Tibial nerve (tissue), 4 donors: ENCODE results near the gene DUS1L. TPM values are rescaled to one million over a fixed set of nuclear protein-coding genes. Genes with fewer than 3 reads are reported as not detected.

Source experiments
- DNase-seq, 2 donors: peaks; one replicate each; pipeline ENCODE4 v3.0.0-alpha.2; 2019; ENCODE audit warnings: low spot score in 2 of 2
- H3K27ac ChIP-seq, 4 donors: fragments of 200-600 bp; sonication (generic) in 3 of 4; one replicate each; pipeline ENCODE4 v1.5.1; 2017 to 2019; ENCODE audit warnings: mild to moderate bottlenecking in 1 of 4
- H3K27me3 ChIP-seq, 2 donors: fragments of 200-600 bp; sonication (generic) in 1 of 2; one replicate each; pipeline versions ENCODE4 v1.5.1 to v1.6.0; 2017 to 2019
- H3K36me3 ChIP-seq, 3 donors: fragments of 200-600 bp; sonication (generic); one replicate each; pipeline ENCODE4 v1.5.1; 2018 to 2019
- H3K4me1 ChIP-seq, 4 donors: fragments of 200-600 bp; sonication (generic) in 3 of 4; one replicate each; pipeline ENCODE4 v1.5.1; 2017 to 2019
- H3K4me3 ChIP-seq, 4 donors: fragments of 200-600 bp; sonication (generic) in 3 of 4; one replicate each; pipeline ENCODE4 v1.5.1; 2017 to 2019; ENCODE audit warnings: mild to moderate bottlenecking in 1 of 4, moderate library complexity in 1 of 4
- H3K9me3 ChIP-seq, 4 donors: fragments of 200-600 bp; sonication (generic) in 3 of 4; one replicate each; pipeline ENCODE4 v1.5.1; 2017 to 2019
- CTCF ChIP-seq, 5 experiments: fragments of 200-600 bp in 3 of 5; fragments of 450-650 bp in 2 of 5; sonication (generic) in 3 of 5; IDR thresholded peaks; one replicate each; pipeline ENCODE4 v1.5.1; 2016 to 2019; ENCODE audit warnings: antibody characterized with exemption in 5 of 5, mild to moderate bottlenecking in 3 of 5, moderate library complexity in 2 of 5
- EP300 ChIP-seq, 2 donors: sonication (generic); formaldehyde crosslinking; IDR thresholded peaks; one replicate each; pipeline ENCODE4 v1.6.1; 2017; ENCODE audit warnings: antibody characterized with exemption in 2 of 2, mild to moderate bottlenecking in 1 of 2
- POLR2A ChIP-seq, 2 donors: fragments of 450-650 bp; IDR thresholded peaks; one replicate each; pipeline ENCODE4 v1.6.1; 2017; ENCODE audit warnings: antibody characterized with exemption in 2 of 2, mild to moderate bottlenecking in 2 of 2, moderate library complexity in 2 of 2
- WGBS, 2 donors: methylation state at CpG; one replicate each; pipeline ENCODE4 v1.1.5; 2018; 5-methylcytosine and 5-hydroxymethylcytosine counted together
- total RNA-seq, 4 donors: library from RNA; depleted of rRNA; stranded (reverse); fragments of >200 nt; gene quantifications; one replicate each; pipeline ENCODE4 v1.1.0, GENCODE V29; 2016

The DUS1L gene
- total RNA-seq, 4 donors from 2014 or later = 85.2 to 179 (median 106) TPM

- TF ChIP-seq POLR2A (IDR thresholded peaks at IDR 0.05) = peak in 1 of 2 donors; percentile 44
- TF ChIP-seq CTCF (IDR thresholded peaks at IDR 0.05) = no peak
- TF ChIP-seq EP300 (IDR thresholded peaks at IDR 0.05) = peak in 1 of 2 donors; percentile 36
- H3K36me3 ChIP-seq = peaks cover 0 to 36% (median 0%) of the 10 kb centered on the region in 3 donors
- peak within 1 kb of the TSS in 3 of 4 donors; percentile 80 to 87 (median 86) for H3K27ac ChIP-seq
- DNase-seq = no peak
- H3K27me3 ChIP-seq = no peaks in the 10 kb centered on the region
- peak within 1 kb of the TSS; percentile 75 to 99 (median 84) for H3K4me3 ChIP-seq
- peaks cover 0 to 56% (median 21%) of the 10 kb centered on the region in 4 donors for H3K4me1 ChIP-seq
- WGBS, 2 donors = 0% methylated on average over 34 to 57 of the region's 64 CpGs
- no peaks in the 10 kb centered on the region for H3K9me3 ChIP-seq
Observed at GRCh38 chr17:82022310-82022980, 43.2 kb downstream of the DUS1L start, which contains the start of gene CENPX. Gene CENPX (minus strand): TSS chr17:82022878. CDS start chr17:82022861, 17 bp downstream.

GRCh38 chr17:82021900-82022309 is 43.7 kb downstream of the DUS1L start:
- peaks cover 0 to 56% (median 21%) of the 10 kb centered on the region in 4 donors for H3K4me1 ChIP-seq
- peak overlapping the region in 3 of 4 donors; percentile 80 to 87 (median 86) for H3K27ac ChIP-seq
- H3K36me3 ChIP-seq = peaks cover 0 to 36% (median 0%) of the 10 kb centered on the region in 3 donors
- H3K27me3 ChIP-seq = no peaks in the 10 kb centered on the region
- no peaks in the 10 kb centered on the region for H3K9me3 ChIP-seq
- WGBS, 2 donors = 2 to 12% methylated on average over 3 to 9 of the region's 10 CpGs
- DNase-seq = no peak
- TF ChIP-seq EP300 (IDR thresholded peaks at IDR 0.05) (no peak), POLR2A (IDR thresholded peaks at IDR 0.05) (no peak), CTCF (IDR thresholded peaks at IDR 0.05) (no peak)
- H3K4me3 ChIP-seq = peak overlapping the region; percentile 66 to 99 (median 82)

GRCh38 chr17:82021107-82021899 is 44.3 kb downstream of the DUS1L start:
- H3K36me3 ChIP-seq = peaks cover 0 to 38% (median 0%) of the 10 kb centered on the region in 3 donors
- H3K27me3 ChIP-seq = no peaks in the 10 kb centered on the region
- H3K4me3 ChIP-seq = peak overlapping the region in 3 of 4 donors; percentile 73 to 99 (median 92)
- H3K27ac ChIP-seq = peak overlapping the region in 2 of 4 donors; percentile 80 to 87
- H3K4me1 ChIP-seq = peaks cover 0 to 56% (median 21%) of the 10 kb centered on the region in 4 donors
- DNase-seq = peak; percentile 62 to 67
- no peak for TF ChIP-seq EP300 (IDR thresholded peaks at IDR 0.05)
- peak; percentile 45 to 94 (median 70) for TF ChIP-seq CTCF (IDR thresholded peaks at IDR 0.05)
- WGBS, 2 donors = 37 to 48% methylated on average over 19 to 23 of the region's 25 CpGs
- no peaks in the 10 kb centered on the region for H3K9me3 ChIP-seq

GRCh38 chr17:82020572-82021106 is 45.0 kb downstream of the DUS1L start:
- no peak for DNase-seq
- Histone ChIP-seq H3K4me1 (peaks cover 0 to 51% (median 21%) of the 10 kb centered on the region in 4 donors), H3K36me3 (peaks cover 0 to 39% (median 0%) of the 10 kb centered on the region in 3 donors), H3K9me3 (no peaks in the 10 kb centered on the region), H3K27me3 (no peaks in the 10 kb centered on the region), H3K27ac (no peak overlapping the region), H3K4me3 (no peak overlapping the region)
- TF ChIP-seq EP300 (IDR thresholded peaks at IDR 0.05) = no peak
- TF ChIP-seq POLR2A (IDR thresholded peaks at IDR 0.05) = no peak
- no peak for TF ChIP-seq CTCF (IDR thresholded peaks at IDR 0.05)
- 69 to 80% methylated on average over 12 to 14 of the region's 14 CpGs for WGBS, 2 donors
